GM21528 (cell line): ENCODE measurements around the gene MDGA2.

Experiments used
- ATAC-seq: cut with Tn5 transposase; IDR thresholded peaks from one replicate; pipeline ENCODE4 v1.9.1; 2021; ENCODE audit warnings: mild to moderate bottlenecking, moderate library complexity; ENCODE audit not compliant: unreplicated experiment, low FRiP score

MDGA2 gene

GRCh38 chr14:47675466-47676314, at the start of gene MDGA2:
Gene MDGA2 (minus strand): TSS chr14:47675605.
- ATAC-seq = no peak

- ATAC-seq = no peak
Observed at GRCh38 chr14:47722929-47723693, 47.7 kb upstream of the MDGA2 start.

GRCh38 chr14:47720281-47720680, 44.9 kb upstream of the MDGA2 start:
- no peak for ATAC-seq

GRCh38 chr14:47715330-47715729, 39.9 kb upstream of the MDGA2 start:
- ATAC-seq = no peak

- ATAC-seq = no peak
Observed at GRCh38 chr14:47710581-47710980, 35.2 kb upstream of the MDGA2 start.

GRCh38 chr14:47705683-47706082, 30.3 kb upstream of the MDGA2 start:
- no peak for ATAC-seq

- no peak for ATAC-seq
Observed at GRCh38 chr14:47691829-47692228, 16.4 kb upstream of the MDGA2 start.

GRCh38 chr14:47678993-47679392, 3.6 kb upstream of the MDGA2 start:
- no peak for ATAC-seq

GRCh38 chr14:47678157-47678556, 2.8 kb upstream of the MDGA2 start:
- no peak for ATAC-seq

- ATAC-seq = no peak
Observed at GRCh38 chr14:47676315-47676617, 861 bp upstream of the MDGA2 start.

GRCh38 chr14:47674543-47675465, 601 bp downstream of the MDGA2 start:
- ATAC-seq = no peak

- ATAC-seq = no peak
Observed at GRCh38 chr14:47674148-47674542, 1.3 kb downstream of the MDGA2 start.

GRCh38 chr14:47665337-47666134, 9.9 kb downstream of the MDGA2 start:
- ATAC-seq = no peak

GRCh38 chr14:47662466-47662865, 12.9 kb downstream of the MDGA2 start:
- ATAC-seq = no peak

GRCh38 chr14:47660158-47660557, 15.2 kb downstream of the MDGA2 start:
- no peak for ATAC-seq

- no peak for ATAC-seq
Observed at GRCh38 chr14:47658041-47658440, 17.4 kb downstream of the MDGA2 start.

GRCh38 chr14:47657143-47657542, 18.3 kb downstream of the MDGA2 start:
- no peak for ATAC-seq

GRCh38 chr14:47651337-47651736, 24.1 kb downstream of the MDGA2 start:
- ATAC-seq = no peak

GRCh38 chr14:47637753-47638152, 37.7 kb downstream of the MDGA2 start:
- no peak for ATAC-seq
